ENCODE results near the gene CTBP2.

Gene CTBP2

GRCh38 chr10:125141860-125142484 lies 18.4 kb downstream of the CTBP2 start:
- DNase-seq: no peak

- DNase-seq: no peak
Measured at GRCh38 chr10:125141150-125141859, 19.1 kb downstream of the CTBP2 start.

GRCh38 chr10:125140151-125140550 lies 20.2 kb downstream of the CTBP2 start:
- no peak for DNase-seq

DNA sequence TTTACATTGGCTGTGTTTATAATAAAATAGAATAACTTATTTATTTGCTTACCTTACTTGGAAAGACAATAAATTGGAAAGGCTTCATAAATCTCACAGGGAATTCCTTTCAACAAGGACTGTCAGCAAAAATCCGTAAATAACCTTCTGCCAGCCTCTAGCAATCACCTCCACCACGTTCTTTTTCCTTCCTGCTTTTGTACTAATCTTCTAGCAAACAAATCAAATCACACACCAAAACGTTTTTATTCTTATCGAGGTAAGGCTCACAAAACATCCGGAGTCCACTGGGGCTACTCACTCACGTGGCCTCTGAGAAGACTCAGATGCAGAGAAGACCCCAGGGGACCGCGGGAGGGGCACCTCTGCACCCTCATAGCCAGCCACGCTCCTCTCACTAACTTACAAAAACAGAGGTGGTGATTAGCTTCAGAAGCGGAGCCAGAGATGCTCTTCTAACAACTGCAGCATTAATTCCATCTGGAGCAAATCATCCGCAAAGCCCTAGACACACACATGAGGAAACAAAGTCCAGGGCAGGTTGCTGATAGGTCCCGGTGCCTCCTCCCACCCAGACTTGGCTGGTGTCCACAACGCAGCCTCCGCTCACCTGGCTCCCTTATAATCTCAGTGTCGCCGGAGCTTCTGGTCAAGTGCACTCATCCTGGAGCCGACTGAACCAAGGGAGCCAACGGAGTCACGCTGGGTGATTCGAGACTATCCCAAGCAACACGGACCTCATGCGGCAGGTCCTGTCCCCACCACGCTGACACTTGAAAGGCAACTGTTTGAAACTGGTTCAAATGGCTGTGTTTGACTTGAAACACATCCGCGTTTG lies 22.5 kb downstream of the CTBP2 start:
- DNase-seq: no peak

DNA sequence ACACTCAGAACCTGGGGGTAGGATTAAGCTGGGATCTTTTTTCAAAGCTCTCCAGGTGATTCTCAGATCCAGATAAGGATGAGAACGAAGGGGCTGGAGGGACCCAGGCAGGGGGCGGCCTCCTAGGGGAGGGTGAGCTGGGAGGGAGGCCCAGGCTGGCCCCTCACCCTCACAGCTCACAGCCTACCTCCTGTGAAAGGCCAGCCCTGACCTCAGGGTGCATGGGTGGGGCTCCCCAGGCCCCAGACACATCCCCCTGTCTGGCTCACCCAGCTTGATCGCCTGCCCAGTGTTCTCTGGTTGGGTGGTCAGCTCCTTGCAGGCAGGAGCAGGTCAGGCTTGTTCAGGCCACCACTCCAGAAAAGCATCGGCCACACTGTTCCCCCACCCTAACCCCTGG lies 24.3 kb downstream of the CTBP2 start:
- no peak for DNase-seq

- DNase-seq: no peak
Measured at GRCh38 chr10:125135771-125136035, 24.7 kb downstream of the CTBP2 start.

DNA sequence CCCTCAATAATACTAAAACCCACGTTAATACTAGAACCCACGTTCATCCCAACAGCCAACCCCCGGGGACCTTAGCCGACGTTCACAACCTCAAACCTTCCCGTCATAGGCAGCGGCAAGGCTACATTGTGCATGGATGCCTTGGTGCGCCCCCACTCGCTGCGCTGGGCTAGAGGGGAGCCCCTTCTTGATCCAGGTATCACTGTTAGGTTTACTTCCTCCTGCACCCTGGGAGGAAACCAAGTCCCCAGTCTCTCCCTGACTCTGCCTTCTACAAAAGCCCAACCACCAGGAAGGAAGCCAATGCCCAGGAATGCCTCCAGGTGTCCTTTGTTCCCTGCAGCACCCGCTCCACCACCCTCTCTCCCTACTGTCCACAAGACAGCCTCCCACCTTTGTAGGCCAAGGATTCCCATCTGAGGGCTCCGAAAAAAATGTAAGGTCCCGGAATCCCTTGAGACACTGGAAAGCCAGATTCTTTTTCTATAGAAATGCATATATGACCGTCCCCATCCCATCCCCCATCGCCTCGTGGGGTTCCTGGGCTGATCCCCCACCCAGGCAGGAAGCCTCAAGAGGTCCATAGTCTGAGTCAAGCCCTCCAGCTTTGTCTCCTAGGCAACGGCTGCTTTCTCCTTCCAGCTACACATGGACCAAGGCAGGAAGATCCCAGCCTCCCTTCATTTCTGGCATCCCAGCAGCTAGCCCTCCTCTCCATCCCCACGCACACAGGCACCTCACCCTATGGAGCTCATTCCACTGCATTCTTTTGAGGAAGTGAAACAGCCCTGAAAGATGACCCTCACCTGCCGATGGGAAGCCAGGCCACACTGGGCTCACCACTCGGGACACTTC lies 25.2 kb downstream of the CTBP2 start:
- DNase-seq: no peak

GRCh38 chr10:125134483-125134848 lies 25.9 kb downstream of the CTBP2 start:
- DNase-seq: no peak

DNA sequence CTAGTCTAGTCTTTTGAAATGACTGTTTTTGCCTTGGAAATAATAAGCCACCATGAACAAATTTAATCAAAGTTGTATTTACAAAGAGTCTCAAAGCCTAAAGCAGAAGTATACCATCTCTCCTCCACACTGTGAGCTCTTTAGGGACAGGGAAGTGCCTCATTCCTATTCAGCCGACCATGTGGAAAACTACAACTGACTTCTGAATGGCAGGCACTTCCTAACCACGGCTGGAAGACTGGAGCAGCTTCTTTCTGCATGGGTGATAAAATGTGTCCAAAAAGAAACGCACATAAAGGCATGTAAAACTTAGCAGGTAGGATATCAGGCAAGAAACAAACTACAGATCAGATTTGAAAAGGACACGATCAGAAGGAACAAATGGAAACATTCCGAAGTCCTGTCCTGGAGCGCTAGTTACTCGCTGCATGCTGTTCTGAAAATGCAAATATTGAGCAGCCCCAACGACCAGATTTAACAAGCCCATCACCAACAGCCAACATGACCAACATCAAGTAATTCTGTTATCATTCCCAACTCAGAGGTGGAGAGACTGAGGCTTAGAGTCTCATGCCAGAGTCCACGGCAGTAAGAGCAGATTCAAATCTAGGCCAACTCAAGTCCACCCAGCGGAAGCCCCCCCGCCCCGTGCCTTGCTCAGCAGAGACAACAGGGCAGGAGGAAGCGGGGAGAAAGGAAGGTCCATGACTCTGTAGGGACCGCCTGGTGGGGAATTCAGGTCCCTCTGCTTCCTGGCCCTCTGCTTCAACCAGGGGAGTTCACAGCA lies 26.5 kb downstream of the CTBP2 start:
- no peak for DNase-seq

- no peak for DNase-seq
Measured at GRCh38 chr10:125132344-125132743, 28.0 kb downstream of the CTBP2 start.

DNA sequence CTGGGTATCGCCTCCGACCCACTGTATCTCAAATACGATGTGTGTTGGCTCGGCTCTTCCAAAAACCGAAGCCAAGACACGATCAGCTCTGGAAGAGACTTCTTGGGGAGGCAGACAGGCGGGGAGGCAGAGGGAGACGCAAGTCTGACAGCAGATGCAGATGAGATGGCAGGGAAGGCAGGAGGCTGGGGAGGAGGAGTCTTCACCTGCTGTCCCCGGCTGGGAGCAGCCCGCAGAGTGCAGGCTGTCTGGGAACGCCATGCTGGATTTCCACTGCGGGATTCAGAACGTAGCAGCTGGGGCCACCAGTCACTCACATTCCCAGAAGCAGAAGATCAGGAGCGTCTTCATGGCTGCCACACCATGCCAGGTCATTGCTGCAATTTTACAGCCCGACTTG lies 29.4 kb downstream of the CTBP2 start:
- no peak for DNase-seq

DNA sequence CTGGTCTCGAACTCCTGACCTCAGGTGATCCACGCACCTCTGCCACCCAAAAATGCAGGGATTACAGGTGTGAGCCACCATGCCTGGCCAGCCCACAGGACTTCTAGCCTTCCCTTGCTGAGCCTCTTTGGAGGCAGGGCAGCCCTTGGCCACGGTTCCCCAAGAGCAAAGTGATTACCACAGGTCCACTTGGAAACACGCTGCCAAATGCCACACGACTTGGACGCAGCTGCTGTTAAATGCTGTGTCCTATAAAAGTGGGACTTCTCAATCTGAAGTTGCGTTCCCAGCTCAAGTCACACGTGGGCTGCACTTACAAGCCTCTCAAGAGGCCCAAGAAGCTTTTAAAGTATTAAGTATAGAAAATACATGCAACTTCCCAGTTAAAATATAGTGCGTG lies 30.1 kb downstream of the CTBP2 start:
- no peak for DNase-seq

DNA sequence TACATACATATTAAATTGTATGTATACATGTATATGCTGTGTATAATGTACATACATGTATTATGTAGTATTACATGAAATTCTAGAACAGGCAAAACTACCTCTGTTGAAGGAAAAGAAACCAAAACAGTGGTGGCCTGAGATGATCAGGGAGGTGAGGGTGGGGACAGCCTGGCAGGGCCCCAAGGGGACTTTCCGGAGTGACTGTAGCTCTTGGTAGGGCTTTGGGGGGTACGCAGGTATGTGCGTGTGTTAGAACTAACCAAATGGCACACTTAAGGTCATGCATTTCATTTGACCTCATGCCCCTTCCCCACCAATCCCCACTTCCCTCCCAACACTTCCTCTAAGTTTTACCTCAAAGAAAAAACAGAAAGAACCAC lies 31.3 kb downstream of the CTBP2 start:
- DNase-seq: no peak

- DNase-seq: no peak
Measured at GRCh38 chr10:125128397-125129075, 31.8 kb downstream of the CTBP2 start.

DNA sequence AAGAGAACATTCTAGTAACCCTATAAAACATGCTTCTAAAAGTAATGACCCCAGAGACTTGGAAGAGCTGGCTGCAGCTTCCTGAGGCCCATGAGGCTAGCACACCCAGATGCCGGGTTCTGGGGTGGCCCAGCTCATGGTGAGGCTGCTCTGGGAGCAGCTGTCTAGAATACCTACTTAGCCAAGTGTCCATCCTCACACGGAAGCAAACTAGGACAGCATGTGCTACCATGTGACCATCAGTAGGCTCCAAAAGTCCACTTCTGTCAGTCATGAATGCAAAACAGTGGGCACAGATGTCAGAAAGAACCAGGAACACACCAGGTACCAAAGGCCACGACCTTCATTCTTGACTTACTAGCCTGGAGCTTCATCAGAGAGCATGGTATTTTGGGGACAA lies 32.4 kb downstream of the CTBP2 start:
- DNase-seq: no peak

- no peak for DNase-seq
Measured at GRCh38 chr10:125127110-125127509, 33.3 kb downstream of the CTBP2 start.

- DNase-seq: no peak
Measured at GRCh38 chr10:125125951-125126735, 34.2 kb downstream of the CTBP2 start.

- DNase-seq: no peak
Measured at GRCh38 chr10:125124907-125125306, 35.5 kb downstream of the CTBP2 start.

GRCh38 chr10:125124115-125124487 lies 36.3 kb downstream of the CTBP2 start:
- DNase-seq: no peak

DNA sequence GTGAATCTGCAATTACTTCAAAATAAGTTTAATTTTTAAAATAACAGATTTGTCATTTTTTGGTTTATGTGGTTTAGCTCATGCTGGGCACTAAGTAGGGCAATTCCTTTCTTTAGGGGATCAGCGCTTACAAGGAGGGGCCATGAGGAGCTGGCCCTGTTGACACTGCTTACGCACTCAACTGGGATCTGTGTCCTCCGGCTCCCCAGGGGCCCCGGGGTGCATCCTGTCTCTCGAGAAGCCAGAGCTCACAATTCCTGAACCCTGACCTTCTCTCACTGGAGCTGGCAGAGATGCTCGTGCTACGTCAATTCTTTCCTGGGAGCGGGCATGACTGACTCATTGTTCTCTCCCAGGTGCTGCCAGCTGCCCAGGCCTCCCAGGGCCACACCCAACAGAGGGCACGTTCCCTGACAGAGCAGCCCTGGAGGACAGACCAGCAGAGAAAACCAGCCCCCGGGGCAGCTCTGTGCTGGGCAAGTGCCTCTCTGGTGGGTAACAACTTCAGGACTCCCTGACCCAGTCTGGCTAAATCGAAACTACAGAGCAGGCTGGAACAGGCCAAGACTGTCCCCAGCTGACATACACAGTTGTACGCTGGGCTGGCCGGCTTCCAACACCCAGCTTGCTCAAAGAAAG lies 36.8 kb downstream of the CTBP2 start:
- DNase-seq: no peak

- no peak for DNase-seq
Measured at GRCh38 chr10:125122566-125122965, 37.8 kb downstream of the CTBP2 start.
